ENCODE data around the gene VIPR2.
"Not testable (repeated sequence)": the region's sequence is repeated elsewhere in the genome, so short reads cannot be mapped to it uniquely, and the experiment has no call there.

VIPR2 gene

DNA sequence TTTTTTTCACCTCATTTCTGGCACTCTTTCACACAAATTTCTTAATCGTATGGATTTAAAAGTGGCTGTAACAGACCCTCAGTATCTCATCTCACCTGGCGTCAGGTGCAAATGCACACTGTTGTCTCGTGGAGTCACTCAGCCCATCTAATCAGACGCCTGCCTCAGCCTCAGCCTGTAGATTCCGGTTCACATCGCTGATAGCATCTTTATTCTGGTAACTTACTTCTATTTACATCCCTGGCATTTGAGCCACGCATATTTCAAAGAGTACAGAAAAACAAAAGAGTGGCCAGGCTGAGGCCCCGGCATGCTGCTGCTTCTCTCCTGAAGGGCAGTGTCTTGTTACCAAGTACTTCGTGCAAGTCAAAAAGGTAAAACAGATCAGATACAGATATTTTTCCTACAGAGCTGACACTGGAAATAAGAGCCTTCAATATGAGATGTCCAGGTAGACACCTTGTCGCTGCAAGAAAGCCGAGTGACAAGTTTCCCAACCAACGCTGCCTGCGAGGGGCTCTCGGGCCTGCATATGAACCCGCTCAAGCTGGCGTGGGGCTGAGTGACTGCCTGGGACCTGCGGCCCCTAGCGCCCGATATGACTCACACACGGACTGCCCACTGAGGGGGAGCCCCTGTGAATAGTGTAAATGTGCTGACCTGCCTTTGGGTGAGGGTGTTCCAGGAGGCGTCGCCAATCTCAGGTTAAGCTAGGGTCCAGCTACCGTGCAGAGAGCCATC is 4.3 kb downstream of the VIPR2 start:
- no peak for DNase-seq

DNA sequence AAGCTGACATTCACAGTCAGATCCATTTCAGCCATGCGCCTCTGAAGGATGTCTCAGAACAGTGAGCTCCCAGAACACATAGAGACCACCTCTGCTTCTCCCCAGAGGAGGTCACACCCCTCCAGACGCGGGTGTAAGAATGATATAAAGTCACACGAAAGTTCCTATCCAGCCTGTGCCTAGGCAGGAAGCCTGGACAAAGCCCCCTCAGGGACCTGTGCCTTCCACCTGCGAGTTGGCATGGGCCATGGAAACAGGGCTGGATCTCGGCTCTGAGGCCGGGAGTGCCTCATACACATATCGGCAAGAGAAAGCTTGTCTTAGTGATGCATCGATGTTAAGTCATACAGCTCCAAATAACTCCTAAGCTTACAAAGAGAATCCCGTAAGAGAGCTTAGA is 5.0 kb downstream of the VIPR2 start:
- DNase-seq, result no peak

DNA sequence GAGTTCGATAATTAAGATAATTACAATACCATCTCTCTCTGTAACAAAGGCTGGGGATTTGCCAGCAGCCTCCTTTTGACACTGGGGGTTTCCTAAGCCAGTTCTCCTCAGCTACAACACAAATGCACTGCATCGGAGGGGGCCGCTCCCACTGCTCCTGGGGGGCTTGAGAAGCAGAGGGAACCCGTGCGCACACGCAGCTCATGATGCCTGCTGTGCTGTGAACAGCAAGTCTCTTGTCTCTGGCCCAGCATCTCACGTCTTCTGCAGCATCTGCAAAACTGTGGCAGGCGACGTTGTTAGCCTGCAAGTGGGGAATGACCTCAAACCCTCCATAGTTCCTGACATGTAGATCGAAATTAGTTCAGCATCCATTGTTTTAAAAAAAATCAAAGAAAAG is 5.5 kb downstream of the VIPR2 start:
- no peak for DNase-seq

DNA sequence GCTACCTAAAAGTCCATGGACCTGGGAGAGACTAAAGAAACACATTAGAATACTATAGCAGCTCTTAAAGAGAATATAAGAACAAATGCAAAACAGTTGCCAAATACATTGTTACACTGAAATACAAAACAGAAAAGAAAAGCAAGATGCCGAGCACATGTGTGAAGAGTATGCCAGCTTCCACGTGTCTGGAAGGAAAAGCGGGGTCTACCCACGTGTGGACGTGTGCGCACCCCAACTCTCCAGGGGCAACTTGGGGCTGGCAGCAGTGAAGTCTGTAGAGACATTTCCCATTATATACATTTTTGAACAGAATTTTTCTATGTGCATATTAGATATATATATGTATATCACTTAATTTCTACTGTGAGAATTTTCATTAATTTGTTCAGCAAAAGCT is 6.2 kb downstream of the VIPR2 start:
- DNase-seq, result no peak

DNA sequence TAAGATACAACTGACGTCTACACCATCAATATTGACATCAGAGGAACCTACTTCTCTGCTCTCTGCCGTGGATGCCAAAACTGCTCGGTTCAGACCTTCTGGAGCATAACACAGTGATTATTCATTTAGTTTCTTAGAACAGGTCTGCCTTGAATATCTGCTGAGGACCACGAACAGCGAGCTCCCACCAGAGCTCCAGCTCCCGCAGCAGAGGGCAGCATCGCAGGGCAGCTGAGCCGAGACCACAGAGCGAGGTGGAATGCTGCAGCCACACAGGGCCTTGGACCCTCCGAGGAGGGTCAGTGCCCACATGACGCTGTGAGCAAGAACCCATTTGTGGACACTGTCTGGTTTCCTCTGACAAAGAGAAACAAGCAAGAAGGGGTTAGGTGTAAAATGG is 6.8 kb downstream of the VIPR2 start:
- no peak for DNase-seq

DNA sequence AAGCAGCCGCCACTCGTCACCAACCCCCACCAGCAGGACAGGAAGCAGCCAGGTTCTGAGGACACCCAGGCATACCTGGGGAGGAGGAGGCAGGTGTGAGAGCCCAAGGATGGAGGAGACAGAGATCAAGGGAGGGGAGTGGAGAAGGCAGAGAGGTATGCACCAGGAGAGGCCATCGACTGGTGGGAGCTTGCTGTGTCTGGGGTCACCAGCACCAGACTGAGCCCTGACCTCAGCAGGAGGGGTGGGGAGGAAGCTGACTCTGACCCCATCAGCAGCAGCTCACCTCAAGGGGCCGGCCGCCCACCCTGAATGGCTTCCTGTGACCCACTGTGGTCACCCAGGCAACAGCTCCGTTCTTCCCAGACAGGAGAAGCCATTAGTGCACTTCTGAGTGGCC is 7.8 kb downstream of the VIPR2 start:
- DNase-seq, result no peak

DNA sequence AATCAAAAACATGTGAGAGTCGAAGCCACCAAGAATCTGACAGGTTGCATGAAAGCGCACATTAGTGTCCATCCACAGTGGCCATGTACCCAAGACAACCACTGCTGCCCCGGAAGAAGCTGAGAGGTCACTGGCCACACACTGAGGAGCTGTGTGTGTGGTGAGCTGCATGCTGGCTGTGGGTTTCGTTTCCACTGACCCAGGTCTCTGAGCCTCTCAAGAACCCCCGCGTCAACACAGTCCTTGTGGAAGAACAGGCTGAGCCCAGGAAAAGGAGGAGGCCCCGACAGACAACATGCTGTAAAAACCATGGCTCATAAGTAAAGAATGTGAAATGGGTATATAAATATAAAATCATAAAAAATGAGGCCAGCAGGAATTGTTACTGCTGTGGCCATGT is 8.2 kb downstream of the VIPR2 start:
- no peak for DNase-seq

DNA sequence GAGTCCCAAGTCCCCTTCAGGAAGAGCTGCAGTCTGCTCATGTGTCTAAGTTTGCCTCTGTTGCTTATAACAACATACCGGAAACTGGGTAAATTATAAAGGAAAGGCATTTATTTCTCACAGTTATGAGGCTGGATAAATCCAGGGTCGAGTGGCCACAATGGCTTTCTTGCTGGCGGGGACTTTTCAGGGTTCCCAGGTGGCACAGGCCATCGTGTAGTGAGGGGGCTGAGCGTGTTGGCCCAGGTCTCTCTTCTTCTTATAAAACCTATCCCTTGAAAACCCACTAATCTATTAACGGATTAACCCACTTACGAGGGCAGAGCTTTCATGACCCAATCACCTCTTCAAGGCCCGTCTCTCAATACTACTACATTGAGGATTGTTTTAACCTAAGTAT is 8.7 kb downstream of the VIPR2 start:
- DNase-seq, result no peak

DNA sequence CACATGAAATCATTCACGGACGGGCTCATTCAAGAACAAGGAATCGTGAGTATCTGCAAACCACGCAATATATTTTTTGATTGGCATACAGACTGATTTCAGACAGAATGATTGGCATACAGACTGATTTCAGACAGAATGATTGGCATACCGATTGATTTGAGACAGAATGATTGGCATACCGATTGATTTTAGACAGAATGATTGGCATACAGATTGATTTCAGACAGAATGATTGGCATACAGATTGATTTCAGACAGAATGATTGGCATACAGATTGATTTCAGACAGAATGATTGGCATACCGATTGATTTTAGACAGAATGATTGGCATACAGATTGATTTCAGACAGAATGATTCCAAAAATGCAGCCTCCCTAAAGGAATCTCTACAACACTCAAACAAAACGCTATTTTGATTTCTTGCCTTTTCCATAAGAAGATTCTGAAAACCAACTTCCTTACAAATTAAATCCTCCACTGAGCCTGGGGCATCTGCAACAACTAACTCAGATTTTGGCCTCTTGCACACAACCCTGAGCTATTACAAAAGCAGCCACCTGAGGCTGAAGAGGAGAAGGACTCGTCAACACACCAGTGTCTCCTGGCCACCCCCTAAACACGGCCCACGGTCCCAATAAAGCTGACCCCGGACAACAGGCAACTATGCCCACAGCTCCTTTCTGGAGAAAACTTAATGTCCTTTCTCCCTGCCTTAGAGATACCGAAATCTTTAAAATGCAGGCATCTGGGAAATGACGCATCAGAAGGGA is 11.8 kb downstream of the VIPR2 start:
- not testable (repeated sequence) for DNase-seq

DNA sequence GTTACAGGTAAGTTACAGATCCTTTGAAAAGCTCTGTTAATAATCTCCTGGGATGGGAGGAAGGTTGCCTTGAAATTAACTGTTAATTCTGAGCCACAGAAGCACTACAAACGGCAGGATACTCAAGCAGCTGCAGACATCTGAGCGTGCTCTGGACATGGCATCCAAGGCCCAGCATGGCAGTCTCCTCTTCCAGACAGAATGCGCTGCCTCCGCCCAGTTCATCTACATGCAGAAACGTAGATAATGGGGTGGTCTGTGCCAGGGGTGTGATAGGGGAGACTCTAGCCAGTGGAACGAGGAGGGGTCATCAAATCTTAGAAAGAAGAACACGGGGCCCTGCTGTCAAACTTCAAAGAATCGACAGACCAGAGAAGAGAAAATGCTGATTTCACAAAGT is 13.8 kb downstream of the VIPR2 start:
- DNase-seq, result no peak

DNA sequence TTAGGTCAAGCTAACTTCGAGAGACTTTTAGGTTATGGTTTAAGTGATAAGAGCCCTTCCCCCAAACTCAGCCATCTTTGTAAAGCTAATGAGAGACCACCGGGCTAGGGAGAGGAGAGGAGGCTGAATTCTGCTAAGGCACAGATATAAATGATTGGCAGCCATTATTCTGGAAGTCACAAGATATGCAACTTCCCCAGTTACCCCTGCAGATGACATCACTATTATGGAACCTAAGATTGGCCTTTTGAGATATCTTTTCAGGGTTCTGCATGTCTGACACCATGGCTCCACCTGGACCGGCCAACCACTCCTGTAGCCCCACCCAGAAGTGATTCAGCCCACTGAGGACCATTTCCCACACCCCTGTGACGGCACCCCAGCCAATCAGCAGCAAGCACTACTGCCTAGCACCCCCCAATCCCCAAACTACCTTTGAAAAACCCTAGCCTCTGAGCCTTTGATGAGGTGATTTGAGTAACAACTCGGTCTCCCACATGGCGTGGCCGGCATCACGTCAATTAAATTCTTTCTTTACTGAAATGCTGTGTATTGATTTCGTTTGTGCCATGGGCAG is 14.4 kb downstream of the VIPR2 start:
- DNase-seq, result no peak

DNA sequence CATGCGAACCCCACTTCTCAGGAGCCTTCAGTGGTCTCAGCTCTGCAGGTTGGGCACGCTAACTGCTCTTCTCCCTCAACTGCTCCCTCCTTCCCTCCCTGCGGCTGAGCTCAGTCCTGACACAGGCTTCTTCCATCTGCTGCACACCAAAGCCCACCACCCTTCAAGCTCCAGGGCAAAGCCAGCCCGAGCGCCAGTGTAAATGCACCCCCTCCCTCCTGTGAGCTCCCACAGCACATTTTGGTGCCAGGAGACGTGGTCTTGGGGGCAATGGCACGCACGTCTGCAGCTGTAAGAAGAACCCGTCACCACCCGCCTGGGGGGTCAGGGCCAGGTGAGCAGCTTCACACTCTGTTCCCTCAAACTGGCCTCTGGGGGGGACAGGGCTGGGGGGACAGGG is 15.9 kb downstream of the VIPR2 start:
- DNase-seq, result no peak

DNA sequence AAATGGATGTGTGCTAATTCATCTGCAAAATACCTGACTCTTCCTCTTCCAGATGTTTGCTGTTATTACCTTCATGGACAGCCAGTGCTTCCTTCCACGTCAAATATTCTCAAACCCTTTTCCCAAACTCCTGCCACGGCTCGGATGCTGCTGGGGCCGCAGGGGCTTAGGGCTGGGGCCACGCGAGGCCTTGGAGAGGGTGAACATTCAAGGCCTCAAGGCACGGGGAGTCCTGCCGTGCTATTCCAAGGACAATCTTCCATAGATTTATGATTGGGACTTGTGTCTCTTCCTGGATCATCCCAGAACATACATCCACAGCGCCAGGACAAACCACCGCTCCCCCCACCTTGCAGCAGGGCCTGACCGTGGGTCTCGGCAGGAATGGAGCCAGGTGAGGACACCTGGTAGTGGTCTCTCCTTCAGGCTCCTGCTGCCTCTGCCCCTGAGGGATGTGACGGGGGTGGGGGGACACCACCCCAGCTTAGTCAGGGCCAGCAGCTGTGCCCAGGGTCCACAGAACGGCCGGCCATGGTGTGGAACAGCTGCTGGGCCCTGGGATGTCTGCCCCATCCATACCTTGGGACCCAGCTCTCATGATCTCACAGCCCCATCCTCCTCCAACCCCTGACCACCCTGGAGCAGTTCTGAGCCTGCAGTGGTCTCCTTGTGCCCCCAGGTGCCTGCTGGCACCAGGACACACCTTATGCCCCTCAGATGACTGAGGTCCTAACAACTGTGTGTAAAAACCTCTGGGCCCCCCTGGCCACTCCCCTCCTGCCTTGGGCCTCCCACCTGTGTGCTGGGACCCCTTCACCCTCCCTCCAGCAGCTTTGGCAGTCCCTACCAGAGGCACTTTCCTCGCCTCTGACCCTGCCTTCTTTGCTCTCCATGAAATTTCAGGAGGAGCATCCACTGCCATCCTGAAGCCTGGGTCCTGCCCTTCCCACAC is 16.7 kb downstream of the VIPR2 start:
- no peak for DNase-seq

DNA sequence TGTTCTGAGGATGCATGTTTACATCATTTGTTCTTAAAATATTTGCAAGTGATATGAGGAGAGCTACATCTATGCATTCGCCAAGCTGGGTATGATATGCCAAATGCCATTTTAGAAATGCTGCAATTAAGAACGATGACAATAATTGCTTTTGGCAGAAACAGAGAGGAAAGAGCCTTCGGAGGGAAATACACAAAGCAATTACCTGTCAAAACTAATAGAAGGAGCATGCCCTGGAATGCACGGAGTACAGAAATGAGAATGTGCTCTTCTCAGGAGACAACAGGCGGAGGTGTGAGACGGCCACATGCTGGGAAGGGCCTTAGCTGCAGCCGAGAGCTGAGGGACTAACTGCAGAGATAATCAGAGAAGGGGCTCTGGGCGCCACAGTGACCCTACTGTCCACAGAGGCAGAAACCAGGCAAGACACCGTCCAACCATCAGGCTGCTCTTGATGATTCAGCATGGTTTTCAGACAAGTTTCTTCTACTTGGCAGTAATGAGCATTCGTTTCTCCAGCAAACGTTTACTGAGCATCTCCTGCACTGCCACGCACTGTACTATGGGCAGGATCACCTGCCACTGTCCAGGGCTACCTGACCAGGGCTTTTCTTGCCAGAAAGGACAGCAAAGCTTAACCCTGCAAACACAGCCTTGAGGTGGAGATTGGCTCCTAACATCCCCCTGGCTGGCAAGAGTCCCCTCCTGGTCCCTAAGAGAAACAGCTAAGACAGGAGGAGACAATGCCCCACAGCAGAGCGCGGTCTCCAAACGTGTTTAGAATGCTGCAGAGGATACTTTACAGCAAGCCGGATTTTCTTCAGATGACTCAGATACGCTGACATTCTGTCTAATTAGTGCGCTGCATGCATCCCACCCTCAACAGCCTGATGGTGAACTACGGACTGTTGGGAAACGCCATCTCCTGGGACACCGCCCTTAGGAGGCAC is 18.1 kb downstream of the VIPR2 start:
- DNase-seq, result no peak

DNA sequence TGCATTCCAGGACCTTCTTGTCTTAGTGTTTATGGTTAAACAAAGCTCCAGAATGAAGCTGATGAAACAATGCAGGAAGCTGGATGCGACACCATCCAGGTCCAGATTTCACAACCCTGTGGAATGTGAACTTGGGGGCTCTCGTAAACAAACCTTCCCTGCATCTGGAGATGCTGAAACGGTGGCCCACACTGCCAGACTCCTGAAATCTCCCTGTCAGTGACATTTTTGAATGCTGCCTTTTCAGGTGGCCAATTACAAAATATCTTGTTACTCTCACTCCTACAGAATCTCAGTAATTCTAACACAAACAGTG is 18.8 kb downstream of the VIPR2 start:
- DNase-seq, result no peak

DNA sequence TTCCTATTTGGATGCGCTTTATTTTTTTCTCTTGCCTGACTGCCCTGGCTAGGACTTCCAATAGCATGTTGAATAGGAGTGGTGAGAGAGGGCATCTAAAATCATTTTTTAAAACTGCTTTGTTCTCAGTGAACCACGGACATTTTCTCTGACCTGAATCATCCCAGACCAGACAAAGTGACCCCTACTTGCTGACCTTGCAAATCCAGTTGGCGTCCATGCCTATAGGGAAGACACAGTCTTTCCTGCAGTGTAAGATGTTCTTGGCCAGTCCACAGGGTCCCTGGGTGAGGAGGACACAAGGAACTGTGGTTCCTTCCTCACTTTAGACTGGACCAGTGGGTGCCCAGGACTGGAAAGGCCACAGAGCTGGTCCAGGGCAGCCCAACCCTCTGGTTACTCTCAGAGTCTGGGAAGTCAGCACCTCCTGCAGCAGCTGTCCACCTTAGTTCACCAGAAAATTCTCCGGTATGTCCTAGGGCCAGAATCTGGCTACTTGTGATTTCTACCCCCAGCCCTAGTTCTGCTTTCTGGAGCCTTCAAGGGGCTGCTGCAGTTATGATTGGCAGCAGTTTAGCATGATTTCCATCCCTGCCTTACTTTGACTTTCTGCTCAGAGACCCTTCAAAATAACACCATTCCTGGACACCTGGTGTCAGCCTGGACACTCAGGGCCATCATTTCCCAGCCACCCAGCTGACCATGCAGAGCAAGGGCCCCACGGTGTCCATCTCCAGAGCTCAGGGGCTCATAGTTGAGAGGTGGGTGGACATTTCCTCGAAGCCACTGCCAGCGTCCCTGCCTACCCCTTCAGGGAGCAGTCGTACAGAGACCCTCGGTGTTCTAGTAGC is 19.3 kb downstream of the VIPR2 start:
- DNase-seq, result no peak

DNA sequence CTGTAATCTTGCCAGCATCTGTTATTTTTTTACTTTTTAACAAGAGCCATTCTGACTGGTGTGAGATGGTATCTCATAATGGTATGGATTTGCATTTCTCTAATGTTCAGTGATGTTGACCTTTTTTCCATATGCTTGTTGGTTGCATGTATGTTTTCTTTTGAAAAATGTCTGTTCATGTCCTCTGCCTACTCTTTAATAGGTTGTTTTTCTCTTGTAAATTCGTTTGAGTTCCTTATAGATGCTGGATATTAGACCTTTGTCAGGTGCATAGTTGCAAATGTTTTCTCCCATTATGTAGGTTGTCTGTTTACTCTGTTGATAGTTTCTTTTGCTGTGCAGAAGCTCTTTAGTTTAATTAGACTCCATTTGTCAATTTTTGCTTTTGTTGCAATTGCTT is 20.9 kb downstream of the VIPR2 start:
- DNase-seq, result not testable (repeated sequence)

DNA sequence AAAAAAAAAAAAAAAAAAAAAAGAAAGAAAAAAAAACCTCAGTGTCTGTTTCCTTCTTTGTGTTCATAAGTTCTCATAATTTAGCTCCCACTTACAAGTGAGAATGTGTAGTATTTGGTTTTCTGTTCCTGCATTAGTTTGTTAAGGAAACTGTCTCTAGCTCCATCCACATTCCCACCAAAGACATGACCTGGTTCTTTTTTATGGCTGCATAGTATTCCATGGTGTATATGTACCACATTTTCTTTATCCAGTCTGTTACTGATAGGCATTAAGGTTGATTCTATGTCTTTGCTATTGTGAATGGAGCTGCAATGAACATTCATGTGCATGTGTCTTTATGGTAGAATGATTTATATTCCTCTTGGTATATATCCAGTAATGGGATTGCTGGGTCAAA is 21.4 kb downstream of the VIPR2 start:
- DNase-seq, result not testable (repeated sequence)

DNA sequence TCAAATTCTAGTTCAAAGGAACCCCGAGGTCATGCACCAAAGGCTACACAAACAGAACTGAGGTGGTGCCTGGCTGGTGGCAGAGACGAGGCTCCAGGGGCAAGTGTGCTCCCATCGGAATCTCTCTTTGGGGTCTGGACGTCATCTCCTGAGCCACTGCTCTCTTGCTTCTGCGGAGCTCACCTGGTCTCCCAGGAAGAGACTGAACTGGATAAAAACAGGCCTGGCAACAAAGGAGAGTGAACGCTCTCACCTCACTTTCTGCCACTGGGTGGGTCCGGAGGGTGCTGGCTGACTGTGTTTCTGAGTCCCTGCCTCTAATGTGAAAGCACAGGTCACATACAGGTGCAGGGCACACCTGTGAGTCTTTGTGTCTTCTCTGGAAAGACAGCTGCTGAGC is 22.4 kb downstream of the VIPR2 start:
- no peak for DNase-seq

DNA sequence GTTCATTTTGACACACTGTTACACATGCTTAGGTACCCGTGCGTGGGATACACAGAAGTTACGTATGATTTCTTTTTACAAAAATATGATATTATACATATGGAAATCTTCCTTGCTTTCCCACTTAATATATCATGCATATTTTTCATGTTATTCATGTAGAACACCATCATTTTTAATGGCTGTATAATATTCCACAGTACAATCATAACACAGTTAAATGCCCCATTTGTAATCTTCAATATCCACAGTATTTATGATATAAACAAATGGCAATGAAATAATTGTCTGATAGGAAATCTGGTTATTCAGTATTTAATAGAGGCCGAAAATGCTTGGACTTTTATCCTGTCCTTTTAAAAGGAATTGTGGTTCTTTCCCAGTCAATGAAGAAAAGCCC is 23.2 kb downstream of the VIPR2 start:
- DNase-seq, result no peak
